Common myeloid progenitor, CD34-positive (primary cell): ENCODE data around the gene GM2A. TPM values are rescaled to one million over a fixed set of nuclear protein-coding genes. Genes with fewer than 3 reads are reported as not detected.

Source experiments
- CTCF ChIA-PET: fragments of 350-600 bp; sonication (Branson Sonifier 250); formaldehyde crosslinking; loops from one replicate; lab custom pipeline; 2021; ENCODE audit warnings: antibody characterized with exemption; lab: Charles Lee
- POLR2A ChIA-PET: fragments of 350-600 bp; sonication (Branson Sonifier 250); formaldehyde crosslinking; loops from one replicate; lab custom pipeline; 2021; ENCODE audit warnings: antibody characterized with exemption; lab: Charles Lee
- DNase-seq, 3 donors: peaks; one replicate each; pipeline versions ENCODE4 v3.0.0 to v3.0.0-alpha.2; 2013
- H3K27ac ChIP-seq, 2 experiments: 1 replicate in 1 of 2; 2 replicates in 1 of 2; pipeline ENCODE4 v1.7.0; 2013; ENCODE audit warnings: inconsistent platforms in 2 of 2, low read length in 2 of 2, mild to moderate bottlenecking in 2 of 2, low read depth in 1 of 2, moderate library complexity in 1 of 2; ENCODE audit not compliant: severe bottlenecking in 2 of 2, insufficient read depth in 1 of 2, poor library complexity in 1 of 2
- H3K27me3 ChIP-seq, 5 experiments: replicated peaks in 2 of 5; 1 replicate in 3 of 5; 2 replicates in 2 of 5; pipeline versions ENCODE4 v1.6.1 to v1.7.0; 2013; ENCODE audit warnings: low read length in 4 of 5, mild to moderate bottlenecking in 2 of 5, moderate library complexity in 2 of 5, inconsistent platforms in 1 of 5; ENCODE audit not compliant: insufficient read depth in 5 of 5, control insufficient read depth in 4 of 5
- H3K36me3 ChIP-seq, 4 experiments: 1 replicate in 2 of 4; 2 replicates in 2 of 4; pipeline versions ENCODE4 v1.6.1 to v1.7.0; 2013; ENCODE audit warnings: low read length in 3 of 4, control low read depth in 1 of 4, mild to moderate bottlenecking in 1 of 4; ENCODE audit not compliant: control insufficient read depth in 4 of 4, insufficient read depth in 4 of 4
- H3K4me1 ChIP-seq, 4 experiments: 1 replicate in 3 of 4; 2 replicates in 1 of 4; pipeline versions ENCODE4 v1.6.1 to v1.7.1; 2013; ENCODE audit warnings: low read length in 3 of 4, mild to moderate bottlenecking in 3 of 4, control low read depth in 1 of 4, inconsistent platforms in 1 of 4, moderate library complexity in 1 of 4; ENCODE audit not compliant: control insufficient read depth in 4 of 4, insufficient read depth in 4 of 4; ENCODE audit errors: control extremely low read depth in 1 of 4
- H3K4me3 ChIP-seq, 7 experiments: 1 replicate in 4 of 7; 2 replicates in 3 of 7; pipeline versions ENCODE4 v1.5.1 to v1.7.0; 2013; ENCODE audit warnings: mild to moderate bottlenecking in 7 of 7, low read length in 6 of 7, moderate library complexity in 6 of 7, inconsistent platforms in 2 of 7, low read depth in 2 of 7, control low read depth in 1 of 7; ENCODE audit not compliant: insufficient read depth in 4 of 7, control insufficient read depth in 1 of 7; ENCODE audit errors: extremely low read depth in 1 of 7
- H3K9me3 ChIP-seq, 5 experiments: 1 replicate in 4 of 5; 2 replicates in 1 of 5; pipeline versions ENCODE4 v1.6.1 to v1.7.1; 2013; ENCODE audit warnings: low read length in 4 of 5, mild to moderate bottlenecking in 2 of 5, inconsistent platforms in 1 of 5, low read depth in 1 of 5, moderate library complexity in 1 of 5; ENCODE audit not compliant: control insufficient read depth in 4 of 5, insufficient read depth in 2 of 5; ENCODE audit errors: control extremely low read depth in 1 of 5
- WGBS: methylation state at CpG from one replicate; pipeline ENCODE4 v1.1.5; 2013; ENCODE audit not compliant: insufficient coverage; 5-methylcytosine and 5-hydroxymethylcytosine counted together
- polyA plus RNA-seq: library from polyadenylated mRNA; unstranded; fragments of 120-200 nt; gene quantifications from one replicate; pipeline ENCODE4 v1.2.1, GENCODE V29; 2013

Gene GM2A
- 20.8 TPM for polyA plus RNA-seq

DNA sequence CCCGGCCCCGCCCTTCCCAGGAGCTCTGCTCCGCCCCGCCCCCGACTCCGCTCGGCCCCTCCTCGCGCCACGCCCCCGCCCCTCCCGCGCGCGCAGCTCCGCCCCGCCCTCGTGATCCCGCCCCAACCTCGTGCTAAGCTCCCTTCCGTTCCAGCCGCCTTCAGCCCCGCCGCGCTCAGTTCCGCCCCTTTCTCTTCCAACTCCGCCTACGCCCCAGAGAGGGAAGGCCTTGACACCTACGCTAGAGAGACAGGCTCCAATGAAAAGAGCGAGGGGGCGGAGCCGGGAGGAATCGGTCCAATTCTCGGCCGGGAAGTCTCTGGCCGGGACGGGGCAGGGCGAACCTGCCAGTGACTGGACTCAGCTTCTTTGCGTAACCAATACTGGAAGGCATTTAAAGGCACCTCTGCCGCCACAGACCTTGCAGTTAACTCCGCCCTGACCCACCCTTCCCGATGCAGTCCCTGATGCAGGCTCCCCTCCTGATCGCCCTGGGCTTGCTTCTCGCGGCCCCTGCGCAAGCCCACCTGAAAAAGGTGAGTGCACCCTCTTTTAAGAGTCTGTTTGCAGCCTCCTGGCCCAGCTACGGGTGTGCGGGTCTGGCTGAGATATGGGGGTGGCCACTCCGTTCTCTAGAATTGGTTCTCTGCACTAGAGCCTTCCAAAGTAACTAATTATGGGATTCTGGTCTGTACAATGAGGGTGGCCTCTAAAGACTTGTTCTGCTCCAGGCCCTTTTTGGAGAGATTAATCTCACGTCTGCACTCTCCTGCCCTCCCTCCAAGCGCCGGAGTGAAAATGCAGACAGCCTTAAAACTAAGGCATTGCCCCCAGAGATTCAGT, at the start of gene GM2A:
Gene GM2A, plus strand, starts transcription at position 424 of the 843 bp plus-strand sequence. Its CDS starts 32 bp downstream, at position 456.
- Histone ChIP-seq H3K4me3 (peak within 1 kb of the TSS; percentile 78 to 94 (median 86)), H3K27ac (peak within 1 kb of the TSS in 1 of 2 experiments; percentile 80), H3K4me1 (peaks cover 10 to 53% (median 27%) of the 10 kb centered on the region in 4 experiments), H3K36me3 (no peaks in the 10 kb centered on the region), H3K27me3 (no peaks in the 10 kb centered on the region), H3K9me3 (no peaks in the 10 kb centered on the region)
- CTCF ChIA-PET = interaction anchor here (0.7 to 4.6 kb wide), 7 partner anchors 13 to 205 kb away, joined by 3 to 22 read pairs (median 4); partner anchors contain the start of gene CCDC69
- DNase-seq = peak; percentile 99
- POLR2A ChIA-PET = interaction anchor here (0.7 to 1.1 kb wide), 4 partner anchors 11 to 172 kb away, joined by 3 to 4 read pairs (median 3); partner anchors contain the start of gene TNIP1
- under 1% methylated on average over 45 of the region's 52 CpGs for WGBS

DNA sequence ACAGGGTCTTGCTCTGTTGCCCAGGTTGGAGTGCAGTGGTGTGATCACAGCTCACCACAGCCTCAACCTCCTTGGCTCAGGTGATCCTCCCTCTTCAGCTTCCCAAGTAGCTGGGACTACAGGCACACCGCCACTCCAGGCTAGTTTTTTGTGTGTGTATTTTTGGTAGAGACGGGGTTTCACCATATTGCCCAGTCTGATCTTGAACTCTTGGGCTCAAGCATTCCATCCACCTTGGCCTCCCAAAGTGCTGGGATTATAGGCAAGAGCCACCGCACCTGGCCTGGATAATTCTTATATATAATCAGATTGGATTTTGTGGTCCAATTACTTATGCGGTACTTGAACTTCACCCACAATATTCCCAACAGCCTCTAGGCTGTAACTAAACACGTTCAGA, 48.9 kb upstream of the GM2A start:
- H3K27me3 ChIP-seq = no peaks in the 10 kb centered on the region
- ChIA-PET POLR2A (no interaction called here), CTCF (interaction anchor here (1.0 to 1.4 kb wide), 2 partner anchors 9 to 54 kb away, joined by 3 read pairs; no protein-coding TSS in a partner anchor)
- H3K9me3 ChIP-seq = no peaks in the 10 kb centered on the region
- no peak overlapping the region for H3K27ac ChIP-seq
- H3K36me3 ChIP-seq = peaks cover 3 to 38% (median 22%) of the 10 kb centered on the region in 4 experiments
- no peak overlapping the region for H3K4me3 ChIP-seq
- DNase-seq = no peak
- H3K4me1 ChIP-seq = peaks cover 12 to 18% (median 15%) of the 10 kb centered on the region in 4 experiments
- 100% methylated on average over 1 of the region's 5 CpGs for WGBS

DNA sequence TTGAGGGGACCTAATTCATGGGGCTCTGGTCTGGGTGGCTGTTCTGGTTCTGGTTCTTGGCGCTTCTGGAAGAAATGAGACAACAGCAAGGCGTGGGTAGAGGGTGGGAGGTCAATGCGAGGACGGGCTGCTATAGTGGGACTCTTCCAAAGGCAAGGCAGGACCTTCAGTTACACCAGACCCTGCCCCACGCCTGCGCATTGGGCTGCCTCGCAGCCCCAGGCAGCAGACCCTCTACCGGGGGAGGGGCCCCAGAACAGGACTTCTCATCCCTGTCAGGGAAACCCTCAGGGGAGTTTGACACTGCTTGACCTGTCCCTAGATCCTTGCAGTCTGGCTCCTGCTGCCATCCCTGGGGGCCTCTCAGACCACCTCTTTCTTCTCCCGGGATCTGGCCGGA, 47.6 kb upstream of the GM2A start:
- Histone ChIP-seq H3K4me3 (no peak overlapping the region), H3K27me3 (no peaks in the 10 kb centered on the region), H3K9me3 (no peaks in the 10 kb centered on the region), H3K36me3 (peaks cover 0 to 27% (median 14%) of the 10 kb centered on the region in 4 experiments), H3K4me1 (peaks cover 15 to 23% (median 18%) of the 10 kb centered on the region in 4 experiments), H3K27ac (no peak overlapping the region)
- ChIA-PET POLR2A (no interaction called here), CTCF (interaction anchor here (0.6 kb wide), 1 partner anchor 36 kb away, joined by 4 read pairs; no protein-coding TSS in a partner anchor)
- 92% methylated on average over 6 of the region's 10 CpGs for WGBS
- DNase-seq = no peak

DNA sequence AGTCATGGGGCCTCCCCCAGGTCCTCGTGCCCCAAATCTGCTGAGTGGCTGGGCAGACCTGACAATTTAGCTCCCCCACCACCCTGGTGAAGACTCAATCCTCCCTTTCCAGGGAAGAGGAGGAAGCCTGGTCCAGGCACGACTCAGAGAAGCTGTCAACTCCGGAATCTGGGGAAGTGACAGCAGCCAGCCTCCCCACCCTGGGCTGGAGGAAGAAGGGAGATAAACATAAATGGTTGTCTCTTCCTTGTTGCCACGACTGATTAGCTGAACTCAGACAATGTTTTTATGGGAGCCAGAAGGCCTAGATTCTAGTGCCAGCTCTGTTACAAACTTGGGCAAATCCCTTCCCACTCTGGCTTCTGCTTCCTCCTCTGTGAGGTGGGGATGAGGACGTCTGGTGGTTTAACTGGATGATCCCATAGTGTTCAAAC, 44.5 kb upstream of the GM2A start:
- POLR2A ChIA-PET = no interaction called here
- peak in 1 of 3 donors; percentile 12 for DNase-seq
- 9% methylated on average over 4 of the region's 5 CpGs for WGBS
- H3K36me3 ChIP-seq = peaks cover 0 to 9% (median 3%) of the 10 kb centered on the region in 4 experiments
- no peaks in the 10 kb centered on the region for H3K27me3 ChIP-seq
- H3K27ac ChIP-seq = peak overlapping the region in 1 of 2 experiments; percentile 58
- CTCF ChIA-PET = interaction anchor here (0.8 to 2.5 kb wide), 7 partner anchors 14 to 83 kb away, joined by 3 to 15 read pairs (median 4); partner anchors contain the start of gene CCDC69
- H3K4me1 ChIP-seq = peaks cover 22 to 46% (median 39%) of the 10 kb centered on the region in 4 experiments
- no peaks in the 10 kb centered on the region for H3K9me3 ChIP-seq
- H3K4me3 ChIP-seq = no peak overlapping the region

DNA sequence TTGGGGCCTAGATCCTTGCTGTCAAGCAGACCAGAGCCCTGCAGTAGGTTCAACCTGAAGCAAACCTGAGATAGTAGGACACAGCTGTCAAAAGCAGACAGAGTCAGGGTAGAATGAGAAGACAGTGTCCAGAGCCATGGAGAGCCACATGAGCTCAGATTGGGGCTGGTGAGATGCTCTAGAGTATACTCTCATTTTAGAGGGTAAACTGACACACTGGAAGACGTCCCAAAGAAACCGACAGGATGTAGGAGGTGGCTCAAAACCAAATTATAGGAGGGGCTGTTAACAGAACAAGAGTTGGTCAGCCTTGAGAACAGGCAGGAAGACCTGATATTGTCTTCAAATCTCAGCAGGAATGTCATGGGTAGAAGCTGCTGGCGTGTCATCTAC, 40.6 kb upstream of the GM2A start:
- DNase-seq = no peak
- H3K36me3 ChIP-seq = peaks cover 0 to 7% (median 4%) of the 10 kb centered on the region in 4 experiments
- H3K4me1 ChIP-seq = peaks cover 40 to 73% (median 67%) of the 10 kb centered on the region in 4 experiments
- POLR2A ChIA-PET = interaction anchor here (0.5 kb wide), 1 partner anchor 14 kb away, joined by 3 read pairs; no protein-coding TSS in a partner anchor
- CTCF ChIA-PET = interaction anchor here (0.7 to 3.7 kb wide), 12 partner anchors 8 to 161 kb away, joined by 3 to 43 read pairs (median 5); partner anchors contain the start of gene CCDC69
- H3K27me3 ChIP-seq = no peaks in the 10 kb centered on the region
- 50% methylated on average over 2 of the region's 3 CpGs for WGBS
- H3K27ac ChIP-seq = peak overlapping the region in 1 of 2 experiments; percentile 25
- no peaks in the 10 kb centered on the region for H3K9me3 ChIP-seq
- H3K4me3 ChIP-seq = peak overlapping the region in 2 of 7 experiments; percentile 22 to 42

DNA sequence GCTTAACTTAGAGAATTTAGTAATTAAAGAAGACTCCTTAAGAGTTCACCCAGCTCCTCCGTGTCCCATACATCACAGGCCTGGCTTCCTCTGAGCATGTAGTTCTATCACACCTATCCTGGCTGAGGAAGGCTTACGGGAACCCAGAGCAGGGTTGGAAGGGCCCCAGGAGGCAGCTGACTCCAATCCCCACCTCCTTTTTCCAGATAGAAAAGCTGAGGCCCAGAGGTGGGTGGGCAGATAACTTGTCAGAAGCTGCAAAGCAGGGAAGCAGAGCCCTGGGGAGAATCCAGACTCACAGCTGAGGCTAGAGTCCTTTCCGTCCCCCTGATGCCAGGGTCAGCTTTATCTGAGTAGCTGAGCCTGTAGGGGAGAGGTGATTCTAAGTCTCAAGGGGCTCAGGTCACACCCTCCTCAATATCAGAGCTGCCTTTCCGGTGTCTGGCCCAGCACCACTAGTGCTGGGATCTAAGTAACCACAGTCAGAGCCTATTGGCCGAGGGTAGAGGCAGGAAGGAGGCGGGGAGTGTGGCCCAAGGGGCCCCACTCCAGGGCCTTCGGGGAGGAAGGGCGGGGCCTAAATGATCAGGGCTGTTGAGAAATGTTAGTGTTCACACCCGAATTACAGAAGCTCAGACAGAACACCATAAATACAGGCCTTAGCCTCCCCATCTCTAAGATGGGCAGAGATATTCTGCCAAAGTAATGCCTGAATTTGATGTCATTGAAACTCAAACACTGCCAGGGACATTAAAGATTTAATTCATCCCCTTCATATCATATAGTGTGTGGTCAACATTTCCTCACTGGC, 39.0 kb upstream of the GM2A start:
- POLR2A ChIA-PET = interaction anchor here (0.8 to 2.4 kb wide), 7 partner anchors 9 to 118 kb away, joined by 3 to 10 read pairs (median 3); partner anchors contain the start of genes ANXA6 and GM2A
- Histone ChIP-seq H3K27ac (peak overlapping the region; percentile 66 to 85), H3K4me3 (peak overlapping the region in 6 of 7 experiments; percentile 22 to 64 (median 42)), H3K36me3 (peaks cover 0 to 7% (median 4%) of the 10 kb centered on the region in 4 experiments), H3K4me1 (peaks cover 34 to 76% (median 63%) of the 10 kb centered on the region in 4 experiments), H3K9me3 (no peaks in the 10 kb centered on the region), H3K27me3 (no peaks in the 10 kb centered on the region)
- CTCF ChIA-PET = interaction anchor here (0.8 to 3.8 kb wide), 7 partner anchors 9 to 98 kb away, joined by 3 to 43 read pairs (median 3); partner anchors contain the start of gene CCDC69
- WGBS = 0% methylated on average over 3 of the region's 9 CpGs
- DNase-seq = peak; percentile 86 to 95 (median 93)
